Activated CD8-positive, alpha-beta T cell treated with anti-CD3 and anti-CD28 coated beads for 36 hours (primary cell): Measurements from ENCODE around the gene PAK3. TPM values are rescaled to one million over a fixed set of nuclear protein-coding genes. Genes with fewer than 3 reads are reported as not detected.

Source experiments
- ATAC-seq: fragments of 200-7000 bp; cut with Tn5 transposase; one replicate; pipeline ENCODE4 v1.10.0; 2021; ENCODE audit warnings: mild to moderate bottlenecking, moderate library complexity
- CTCF ChIA-PET: fragments of 350-600 bp; sonication (Branson Sonifier 250); formaldehyde crosslinking; loops from one replicate; lab custom pipeline; 2021; ENCODE audit warnings: antibody characterized with exemption; lab: Charles Lee
- POLR2A ChIA-PET: fragments of 350-600 bp; sonication (Branson Sonifier 250); formaldehyde crosslinking; loops from one replicate; lab custom pipeline; 2021; ENCODE audit warnings: antibody characterized with exemption; lab: Charles Lee
- DNase-seq: peaks from one replicate; pipeline ENCODE4 v3.0.0-alpha.2; 2020
- H3K27ac Mint-ChIP-seq: one replicate; pipeline ENCODE4 v1.8.0; 2021; ENCODE audit warnings: mild to moderate bottlenecking, mixed read lengths
- H3K27me3 Mint-ChIP-seq: one replicate; pipeline ENCODE4 v1.8.0; 2021; ENCODE audit warnings: mixed read lengths
- H3K36me3 Mint-ChIP-seq: one replicate; pipeline ENCODE4 v1.8.0; 2021; ENCODE audit warnings: low read depth, mixed read lengths
- H3K4me1 Mint-ChIP-seq: one replicate; pipeline ENCODE4 v1.8.0; 2021; ENCODE audit warnings: low read depth, mixed read lengths
- H3K4me3 Mint-ChIP-seq: one replicate; pipeline ENCODE4 v1.8.0; 2021; ENCODE audit warnings: mild to moderate bottlenecking, moderate library complexity, mixed read lengths
- H3K9me3 Mint-ChIP-seq: one replicate; pipeline ENCODE4 v1.8.0; 2021; ENCODE audit warnings: mixed read lengths
- intact Hi-C: fragments of 100-400 bp; cut with micrococcal nuclease; formaldehyde crosslinking; loops from one replicate; pipeline ENCODE4 v1.10.0; 2022
- total RNA-seq, 2 experiments: library from RNA; stranded (reverse); gene quantifications; one replicate each; pipeline ENCODE4 v1.2.3, GENCODE V29; 2021
- TF ChIP-seq, protein P1 (sequence below): fragments of 200-600 bp; IDR thresholded peaks from one replicate; pipeline ENCODE4 v1.8.0; 2022; ENCODE audit warnings: antibody characterized with exemption, mild to moderate bottlenecking

PAK3 gene
- total RNA-seq, result under 1 TPM; 0.07 to 0.18 TPM

DNA sequence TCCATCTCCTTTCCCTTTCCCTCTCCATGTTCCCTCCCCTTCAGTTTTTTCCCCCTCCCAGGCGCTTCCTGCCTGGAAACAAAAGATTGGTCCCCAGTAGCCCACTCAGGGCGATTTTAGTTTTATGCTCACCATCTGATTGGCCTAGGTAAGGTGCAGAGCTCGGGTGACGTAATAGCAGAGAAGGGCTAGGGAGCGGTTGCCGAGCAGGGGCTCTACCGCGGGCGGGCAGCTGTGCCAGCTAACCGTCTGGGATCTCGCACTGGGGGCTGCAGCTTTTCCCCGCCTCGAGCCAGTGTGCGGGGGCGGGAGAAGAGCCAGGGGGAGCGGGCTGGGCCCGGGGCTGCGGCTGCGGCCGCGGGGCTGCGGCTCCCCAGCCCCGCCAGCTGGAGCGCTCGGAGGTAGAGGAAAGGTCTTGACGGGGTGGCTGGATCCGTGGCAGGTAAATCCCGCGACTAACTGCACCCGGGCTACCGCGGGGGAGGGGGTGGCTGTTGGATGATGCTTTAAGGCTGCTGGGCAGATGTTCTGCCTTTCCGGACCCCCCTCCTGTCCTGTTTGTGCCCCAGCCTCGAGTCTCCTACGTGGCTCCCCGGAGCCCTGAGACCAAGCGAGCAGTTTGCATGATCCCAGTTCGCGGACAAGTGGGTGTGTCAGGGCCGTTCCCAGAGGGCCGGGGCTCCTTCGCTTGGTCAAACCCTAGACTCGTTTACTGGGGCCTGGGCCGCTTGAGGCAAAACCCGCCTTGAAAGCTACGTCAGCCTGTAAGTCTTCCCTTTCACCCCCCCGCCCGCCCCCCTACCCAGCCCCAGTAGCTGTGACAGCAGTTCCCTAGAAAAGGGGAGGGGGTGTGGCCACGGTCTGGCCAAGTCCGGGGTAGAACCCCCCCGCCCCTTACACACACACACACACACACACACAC lies at the start of gene PAK3:
Gene PAK3, plus strand, starts transcription at position 218 of the 922 bp plus-strand sequence. CDS start 26,913 bp downstream, outside the sequence.
- Mint-ChIP-seq H3K36me3 (no peaks in the 10 kb centered on the region), H3K27ac (no peak within 1 kb of the TSS), H3K9me3 (no peaks in the 10 kb centered on the region), H3K4me3 (peak within 1 kb of the TSS; percentile 63), H3K4me1 (peaks cover 12% of the 10 kb centered on the region), H3K27me3 (peaks cover 14% of the 10 kb centered on the region)
- TF ChIP-seq, protein P1, sequence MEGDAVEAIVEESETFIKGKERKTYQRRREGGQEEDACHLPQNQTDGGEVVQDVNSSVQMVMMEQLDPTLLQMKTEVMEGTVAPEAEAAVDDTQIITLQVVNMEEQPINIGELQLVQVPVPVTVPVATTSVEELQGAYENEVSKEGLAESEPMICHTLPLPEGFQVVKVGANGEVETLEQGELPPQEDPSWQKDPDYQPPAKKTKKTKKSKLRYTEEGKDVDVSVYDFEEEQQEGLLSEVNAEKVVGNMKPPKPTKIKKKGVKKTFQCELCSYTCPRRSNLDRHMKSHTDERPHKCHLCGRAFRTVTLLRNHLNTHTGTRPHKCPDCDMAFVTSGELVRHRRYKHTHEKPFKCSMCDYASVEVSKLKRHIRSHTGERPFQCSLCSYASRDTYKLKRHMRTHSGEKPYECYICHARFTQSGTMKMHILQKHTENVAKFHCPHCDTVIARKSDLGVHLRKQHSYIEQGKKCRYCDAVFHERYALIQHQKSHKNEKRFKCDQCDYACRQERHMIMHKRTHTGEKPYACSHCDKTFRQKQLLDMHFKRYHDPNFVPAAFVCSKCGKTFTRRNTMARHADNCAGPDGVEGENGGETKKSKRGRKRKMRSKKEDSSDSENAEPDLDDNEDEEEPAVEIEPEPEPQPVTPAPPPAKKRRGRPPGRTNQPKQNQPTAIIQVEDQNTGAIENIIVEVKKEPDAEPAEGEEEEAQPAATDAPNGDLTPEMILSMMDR, result no peak
- ChIA-PET CTCF (interaction anchor here (1.5 to 2.0 kb wide), 2 partner anchors 148 to 349 kb away, joined by 4 to 8 read pairs; no protein-coding TSS in a partner anchor), POLR2A (no interaction called here)
- DNase-seq (peak; percentile 30), ATAC-seq (peak; percentile 67)
- intact Hi-C loops, result loop anchor here (5.0 to 10.0 kb wide), 2 partner anchors 104 to 149 kb away; no protein-coding TSS in a partner anchor

DNA sequence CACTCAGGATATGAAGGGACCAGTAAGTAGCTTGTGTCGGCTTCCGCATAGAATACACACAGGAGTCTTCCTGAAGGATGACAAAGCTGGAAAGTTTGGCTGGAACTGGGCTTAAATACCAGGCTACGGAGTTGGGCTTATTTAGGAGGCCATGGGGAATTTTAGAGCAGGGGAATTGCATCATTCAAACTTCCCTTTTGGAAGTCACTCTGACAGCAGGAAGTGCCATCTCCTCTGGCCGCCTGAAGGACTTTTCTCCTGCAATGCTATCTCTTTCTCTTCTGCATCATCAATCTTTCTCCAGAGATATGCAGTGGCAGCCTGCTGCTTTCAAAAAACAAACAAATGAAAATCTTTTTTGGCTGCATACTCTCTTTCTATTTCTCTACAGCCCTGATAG lies 48.4 kb upstream of the PAK3 start:
- CTCF ChIA-PET, result no interaction called here
- Mint-ChIP-seq H3K27ac (no peak overlapping the region), H3K4me3 (no peak overlapping the region), H3K4me1 (no peaks in the 10 kb centered on the region), H3K36me3 (no peaks in the 10 kb centered on the region), H3K27me3 (no peaks in the 10 kb centered on the region), H3K9me3 (no peaks in the 10 kb centered on the region)
- POLR2A ChIA-PET, result no interaction called here
- DNase-seq, result no peak
- ATAC-seq, result no peak
- intact Hi-C loops, result no loop called here
- TF ChIP-seq, protein P1, result no peak

DNA sequence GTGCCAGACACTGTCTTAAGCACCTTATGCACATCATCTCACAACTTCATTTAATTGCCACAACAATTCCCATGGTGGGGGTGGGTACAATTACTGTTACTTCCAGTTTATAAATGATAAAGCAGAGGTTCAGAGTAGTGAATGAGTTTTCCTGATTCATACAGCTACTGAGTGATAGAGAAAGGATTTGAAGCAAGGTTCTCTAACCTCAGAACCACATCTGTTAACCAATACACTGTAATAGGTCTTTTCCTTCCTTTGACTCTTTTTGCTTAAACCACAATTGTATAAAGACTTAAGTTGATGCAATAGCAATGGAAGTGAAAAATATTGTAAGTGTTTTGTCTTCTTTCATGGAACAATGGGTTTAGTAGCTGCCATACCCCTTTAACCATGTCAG lies 43.5 kb upstream of the PAK3 start:
- Mint-ChIP-seq H3K27me3 (no peaks in the 10 kb centered on the region), H3K27ac (no peak overlapping the region), H3K4me1 (no peaks in the 10 kb centered on the region), H3K4me3 (no peak overlapping the region), H3K9me3 (no peaks in the 10 kb centered on the region), H3K36me3 (no peaks in the 10 kb centered on the region)
- TF ChIP-seq, protein P1, result no peak
- POLR2A ChIA-PET, result no interaction called here
- ATAC-seq (no peak), DNase-seq (no peak)
- CTCF ChIA-PET, result no interaction called here
- intact Hi-C loops, result no loop called here

DNA sequence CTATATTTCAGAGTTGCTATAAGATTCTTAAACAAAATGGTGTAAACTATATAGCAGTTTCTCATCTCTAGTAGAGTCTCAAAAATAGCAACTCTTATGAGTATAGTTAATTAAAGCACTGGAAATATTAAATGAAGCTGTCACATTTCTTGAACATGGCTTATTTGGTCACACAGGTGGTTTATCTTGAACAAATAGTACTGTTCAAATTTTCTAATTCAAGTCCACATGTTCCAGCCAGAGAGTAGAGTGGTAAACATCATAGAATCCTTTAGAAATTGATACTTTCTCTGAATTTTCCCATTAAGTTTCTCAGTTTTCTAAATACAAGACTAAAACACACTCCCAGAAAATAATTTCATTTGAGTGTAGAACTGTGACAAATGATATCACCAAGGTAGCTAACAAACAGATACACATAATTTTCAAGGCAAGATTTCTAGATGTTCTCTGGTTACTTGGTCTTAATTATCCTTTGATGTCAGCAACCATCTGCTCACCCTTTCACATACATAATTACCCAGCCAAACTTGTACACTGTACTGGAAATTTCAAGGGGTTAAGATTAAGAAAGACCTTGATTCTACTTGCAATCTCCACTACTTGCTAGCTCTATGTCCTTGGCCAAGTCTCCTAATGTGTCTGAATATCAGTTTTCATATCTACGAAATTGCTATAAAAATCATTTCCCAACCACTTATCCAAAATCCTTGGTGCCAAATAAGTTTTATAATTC lies 24.3 kb upstream of the PAK3 start:
- Mint-ChIP-seq H3K27me3 (no peaks in the 10 kb centered on the region), H3K9me3 (no peaks in the 10 kb centered on the region), H3K4me3 (no peak overlapping the region), H3K36me3 (no peaks in the 10 kb centered on the region), H3K27ac (no peak overlapping the region), H3K4me1 (no peaks in the 10 kb centered on the region)
- no peak for DNase-seq
- ChIA-PET CTCF (no interaction called here), POLR2A (no interaction called here)
- no peak for ATAC-seq
- intact Hi-C loops, result no loop called here
- TF ChIP-seq, protein P1, result no peak
